HG02852 (cell line): Measurements from ENCODE around the gene ZNF836.
"Not testable (repeated sequence)": the region's sequence is repeated elsewhere in the genome, so short reads cannot be mapped to it uniquely, and the experiment has no call there.

Experiments used
- ATAC-seq: cut with Tn5 transposase; IDR thresholded peaks from one replicate; pipeline ENCODE4 v1.9.1; 2021; ENCODE audit warnings: mild to moderate bottlenecking, moderate library complexity; ENCODE audit not compliant: unreplicated experiment

Gene ZNF836

GRCh38 chr19:52171321-52172169 lies at the start of gene ZNF836:
ZNF836 (minus strand) TSS chr19:52171621; CDS start chr19:52168072, 3,549 bp downstream.
- ATAC-seq, result peak; percentile 68

DNA sequence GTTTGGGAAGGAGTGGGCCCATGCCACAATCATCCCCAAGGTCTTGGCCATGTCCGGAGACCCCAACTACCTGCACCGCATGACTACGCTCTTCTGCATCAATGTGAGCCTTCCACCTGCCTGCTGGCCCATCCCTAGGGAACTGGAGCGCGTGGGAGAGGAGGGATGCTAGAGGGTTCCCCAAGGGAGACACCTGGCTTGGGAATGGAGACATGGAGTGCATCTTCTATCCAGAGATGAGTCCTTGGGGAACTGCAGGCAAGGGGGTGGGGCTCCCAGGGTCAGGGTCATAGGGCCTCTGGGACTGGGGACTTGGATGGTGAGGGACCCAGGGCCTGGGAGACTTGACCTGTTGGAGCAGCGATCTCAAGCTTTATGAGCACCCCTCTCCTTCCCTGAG lies 49.6 kb upstream of the ZNF836 start:
- no peak for ATAC-seq

DNA sequence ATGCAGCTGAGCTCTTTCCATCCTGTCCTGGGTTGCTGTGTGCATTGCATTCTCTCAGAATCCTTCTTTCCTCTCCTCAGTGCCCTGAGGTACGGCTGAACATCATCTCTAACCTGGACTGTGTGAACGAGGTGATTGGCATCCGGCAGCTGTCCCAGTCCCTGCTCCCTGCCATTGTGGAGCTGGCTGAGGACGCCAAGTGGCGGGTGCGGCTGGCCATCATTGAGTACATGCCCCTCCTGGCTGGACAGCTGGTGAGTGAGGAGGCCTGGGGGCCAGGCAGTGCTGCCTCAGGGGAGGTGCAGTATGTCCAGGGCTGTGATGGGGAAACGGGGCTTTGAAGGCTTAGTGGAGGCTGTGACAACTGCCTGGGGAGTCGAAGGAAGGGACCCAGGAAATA lies 48.2 kb upstream of the ZNF836 start:
- ATAC-seq, result no peak

GRCh38 chr19:52217576-52217975 lies 46.2 kb upstream of the ZNF836 start:
- ATAC-seq, result no peak

DNA sequence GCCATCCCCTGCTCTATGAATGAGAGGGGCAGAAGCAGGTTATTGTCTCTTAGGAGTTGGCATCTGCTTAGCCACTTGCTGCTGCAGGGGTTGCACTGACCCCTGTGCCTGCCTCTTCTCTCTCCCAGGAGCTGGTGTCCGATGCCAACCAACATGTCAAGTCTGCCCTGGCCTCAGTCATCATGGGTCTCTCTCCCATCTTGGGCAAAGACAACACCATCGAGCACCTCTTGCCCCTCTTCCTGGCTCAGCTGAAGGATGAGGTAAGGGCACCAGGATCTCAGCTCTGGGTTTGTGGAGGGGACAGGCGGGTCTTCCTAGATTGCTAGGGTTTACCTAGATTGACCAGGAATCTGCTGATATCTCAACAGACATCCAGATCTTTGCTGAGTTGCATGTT lies 45.0 kb upstream of the ZNF836 start:
- no peak for ATAC-seq

GRCh38 chr19:52214241-52214640 lies 42.8 kb upstream of the ZNF836 start:
- ATAC-seq, result no peak

DNA sequence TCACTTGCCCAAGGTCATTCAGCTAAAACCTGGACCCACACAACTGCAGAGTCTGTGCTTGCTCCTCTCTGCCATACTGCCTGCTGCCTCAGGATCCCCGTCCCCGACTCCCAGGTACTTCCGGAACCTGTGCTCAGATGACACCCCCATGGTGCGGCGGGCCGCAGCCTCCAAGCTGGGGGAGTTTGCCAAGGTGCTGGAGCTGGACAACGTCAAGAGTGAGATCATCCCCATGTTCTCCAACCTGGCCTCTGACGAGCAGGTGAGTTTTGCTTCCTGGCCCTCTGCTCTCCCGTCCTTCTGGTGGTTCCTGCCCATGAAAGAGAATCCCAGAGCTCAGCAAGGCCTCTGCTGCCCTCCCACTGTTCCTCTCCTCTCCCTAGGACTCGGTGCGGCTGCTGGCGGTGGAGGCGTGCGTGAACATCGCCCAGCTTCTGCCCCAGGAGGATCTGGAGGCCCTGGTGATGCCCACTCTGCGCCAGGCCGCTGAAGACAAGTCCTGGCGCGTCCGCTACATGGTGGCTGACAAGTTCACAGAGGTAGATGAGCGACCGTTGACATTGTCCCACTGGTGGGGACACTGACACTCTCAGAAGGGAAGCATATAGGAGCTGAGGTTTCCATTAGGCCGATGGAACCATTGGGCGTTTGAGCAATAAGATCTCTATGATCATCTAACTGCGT lies 41.3 kb upstream of the ZNF836 start:
- no peak for ATAC-seq

DNA sequence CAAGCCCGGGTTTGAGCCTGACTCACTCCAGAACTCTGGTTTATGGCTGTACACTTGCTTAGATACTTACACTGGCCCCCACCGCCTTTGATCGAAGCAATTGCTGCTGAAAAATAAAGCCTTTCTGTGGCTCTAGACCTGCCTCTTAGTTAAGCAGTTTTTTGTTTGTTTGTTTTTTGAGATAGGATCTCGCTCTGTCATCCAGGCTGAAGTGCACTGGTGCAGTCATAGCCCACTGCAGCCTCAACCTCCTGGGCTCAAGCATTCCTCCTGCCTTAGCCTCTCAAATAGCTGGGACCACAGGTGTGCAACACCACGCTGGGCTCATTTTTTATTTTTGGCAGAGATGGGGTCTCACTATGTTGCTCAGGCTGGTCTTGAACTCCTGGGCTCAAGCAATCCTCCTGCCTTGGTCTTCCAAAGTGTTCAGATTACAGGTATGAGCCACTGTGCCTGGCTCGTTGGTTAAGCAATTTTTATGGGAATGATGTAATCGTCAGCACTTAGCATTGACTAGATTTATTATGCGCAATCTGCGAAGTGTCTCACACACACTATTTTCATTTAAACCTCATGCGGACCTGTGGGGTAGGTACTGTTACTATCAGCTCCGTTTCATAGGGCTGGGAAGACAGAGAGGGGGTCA lies 40.6 kb upstream of the ZNF836 start:
- ATAC-seq, result no peak

- no peak for ATAC-seq
These were observed 39.8 kb upstream of the ZNF836 start for GRCh38 chr19:52211203-52211602.

DNA sequence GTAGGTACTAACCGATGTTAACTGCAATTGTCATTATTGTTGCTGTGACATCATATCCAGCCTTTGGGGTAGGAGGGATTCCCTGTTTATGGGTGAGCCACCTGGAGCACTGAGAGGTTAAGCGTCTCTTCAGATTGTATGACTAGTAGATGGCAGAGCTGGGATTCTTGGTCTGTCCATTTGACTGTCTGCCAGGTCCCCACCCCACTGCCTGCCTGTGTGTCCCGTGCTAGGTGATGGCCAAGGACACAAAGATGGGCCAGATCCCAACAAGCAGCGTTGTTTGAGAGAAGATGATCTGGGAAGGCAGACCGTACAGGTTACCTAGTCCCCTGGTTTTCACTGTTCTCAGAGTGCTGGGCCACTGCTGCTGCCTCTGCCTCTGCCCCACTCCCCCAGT lies 35.1 kb upstream of the ZNF836 start:
- no peak for ATAC-seq

- not testable (repeated sequence) for ATAC-seq
These were observed 29.5 kb upstream of the ZNF836 start for GRCh38 chr19:52200755-52201391.

- no peak for ATAC-seq
These were observed 28.6 kb upstream of the ZNF836 start for GRCh38 chr19:52200044-52200443.

DNA sequence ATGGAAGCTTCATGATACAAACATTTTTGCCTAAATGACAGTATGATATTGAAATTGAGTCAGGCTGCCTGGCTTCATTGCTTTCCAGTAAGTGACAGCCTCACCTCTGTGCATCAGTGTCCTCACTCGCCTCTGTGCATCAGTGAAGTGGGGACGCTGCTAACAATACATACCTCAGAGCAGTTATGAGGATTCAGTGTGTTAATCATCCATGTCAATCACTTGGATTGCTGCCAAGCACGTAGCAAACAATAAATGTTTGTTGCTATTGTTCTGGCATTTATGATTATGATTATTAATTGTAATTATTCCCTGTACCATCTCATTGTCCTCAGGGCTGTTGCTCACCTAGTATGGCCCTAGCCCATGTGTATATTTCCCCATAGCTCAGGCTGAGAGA lies 27.3 kb upstream of the ZNF836 start:
- ATAC-seq, result no peak

- ATAC-seq, result no peak
These were observed 26.5 kb upstream of the ZNF836 start for GRCh38 chr19:52197964-52198363.

DNA sequence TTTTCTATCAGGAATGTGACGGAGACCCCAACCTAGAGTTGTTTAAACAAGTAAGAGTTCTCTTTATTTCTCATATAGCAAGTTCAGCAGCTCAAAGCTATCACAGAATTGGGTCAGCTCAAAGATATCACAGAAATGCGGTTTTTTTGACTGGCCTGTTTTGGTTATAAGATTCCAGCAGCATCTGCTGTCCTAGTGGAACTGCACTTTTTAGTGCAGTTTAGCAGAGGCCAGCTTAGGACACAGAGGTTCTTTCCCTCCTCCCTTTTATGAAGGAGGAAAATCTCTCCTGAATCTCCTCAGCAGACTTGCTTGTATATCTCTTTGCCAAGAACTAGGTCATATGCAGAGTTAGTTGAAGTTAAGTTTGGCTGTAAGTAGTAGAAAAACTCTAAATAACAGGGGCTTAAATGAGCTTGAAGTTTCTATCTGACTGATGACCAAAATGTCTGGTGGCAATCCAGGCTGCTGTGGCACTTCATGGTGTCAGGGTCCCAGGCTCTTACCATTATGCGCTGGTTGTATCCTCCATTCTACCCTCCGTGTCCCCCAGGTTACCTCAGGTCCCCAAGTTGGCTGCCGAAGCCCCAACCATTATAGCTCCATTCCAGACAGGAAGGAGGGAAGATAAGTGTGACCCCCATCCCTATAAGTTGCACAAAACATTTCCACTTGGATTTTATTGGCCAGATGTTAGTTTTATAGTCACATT lies 25.0 kb upstream of the ZNF836 start:
- ATAC-seq, result no peak

- ATAC-seq, result no peak
These were observed 20.5 kb upstream of the ZNF836 start for GRCh38 chr19:52191951-52192350.

- ATAC-seq, result no peak
These were observed 20.0 kb upstream of the ZNF836 start for GRCh38 chr19:52191389-52191788.

DNA sequence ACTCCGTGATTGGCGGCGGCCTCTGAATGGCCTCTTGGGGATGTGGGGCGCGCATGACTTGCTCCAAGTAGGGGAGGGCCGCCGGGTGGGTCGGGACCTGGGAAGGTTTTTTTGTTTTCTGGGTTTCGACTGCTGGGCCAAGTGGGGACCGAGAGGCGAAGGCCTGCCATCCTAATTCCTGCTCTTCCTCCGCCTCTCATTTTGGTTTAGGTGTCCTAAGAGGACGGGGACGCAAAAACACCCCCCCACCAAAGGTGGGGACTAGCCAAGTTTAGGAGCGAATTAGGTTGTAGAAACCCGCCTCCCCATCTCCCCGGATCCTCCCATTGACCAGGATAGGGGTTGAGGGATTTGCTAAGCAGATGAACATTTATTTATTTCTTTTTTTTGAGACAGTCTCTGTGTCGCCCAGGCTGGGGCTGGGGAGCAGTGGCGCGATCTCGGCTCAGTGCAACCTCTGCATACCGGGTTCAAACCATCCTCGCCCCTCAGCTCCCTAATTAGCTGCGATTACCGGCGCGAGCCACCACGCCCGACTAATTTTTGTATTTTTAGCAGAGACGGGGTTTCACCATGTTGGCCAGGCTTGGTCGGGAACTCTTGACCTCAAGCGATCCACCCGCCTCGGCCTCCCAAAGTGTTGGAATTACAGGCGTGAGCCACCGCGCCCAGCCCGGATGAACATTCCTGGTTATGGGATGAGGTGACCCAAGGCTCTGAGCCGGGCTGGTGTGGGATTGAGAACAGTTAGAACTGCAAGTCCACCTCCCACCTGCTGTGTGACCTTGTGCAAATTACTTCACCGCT lies 19.3 kb upstream of the ZNF836 start:
- no peak for ATAC-seq

DNA sequence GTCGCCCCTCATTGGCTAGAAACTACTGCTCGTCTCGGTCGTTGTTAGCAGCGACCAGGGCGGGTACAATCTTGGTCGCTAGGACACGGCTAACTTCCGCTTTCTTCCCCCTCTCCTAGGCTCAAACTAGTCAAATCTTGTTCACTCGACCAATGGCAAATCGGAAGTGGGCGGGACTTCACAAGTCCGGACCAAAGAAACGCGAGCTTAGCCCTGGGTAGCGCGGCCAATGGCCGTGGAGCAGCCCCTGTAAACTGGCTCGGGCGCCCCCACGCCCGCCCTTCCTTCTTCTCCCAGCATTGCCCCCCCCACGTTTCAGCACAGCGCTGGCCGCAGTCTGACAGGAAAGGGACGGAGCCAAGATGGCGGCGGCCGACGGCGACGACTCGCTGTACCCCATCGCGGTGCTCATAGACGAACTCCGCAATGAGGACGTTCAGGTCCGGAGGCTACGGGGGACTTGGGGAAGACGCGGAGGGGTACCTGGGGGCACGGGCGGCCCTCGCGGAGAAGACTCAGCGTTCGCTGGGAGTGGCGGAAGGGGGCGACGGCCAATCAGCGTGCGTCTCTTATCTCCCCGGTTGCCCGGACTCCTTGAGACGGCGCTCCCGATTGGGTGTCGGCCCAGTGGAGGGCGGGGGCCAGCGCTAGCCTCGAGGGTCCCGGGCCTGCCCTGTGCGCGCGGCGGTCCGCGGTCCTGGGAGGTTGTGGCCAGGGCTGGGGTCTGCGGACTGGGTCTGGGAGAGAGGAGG lies 18.5 kb upstream of the ZNF836 start, which contains the start of gene PPP2R1A:
Gene PPP2R1A, plus strand, starts transcription at position 318 of the 752 bp plus-strand sequence. Its CDS starts 45 bp downstream, at position 363.
- peak; percentile 92 for ATAC-seq
